GM15510 (cell line): ENCODE measurements around the gene ARHGAP25.

Experiments
- POLR2A ChIP-seq: IDR thresholded peaks from 3 replicates; pipeline ENCODE4 v1.6.1; 2011; ENCODE audit warnings: borderline replicate concordance; ENCODE audit not compliant: insufficient read length; ENCODE audit errors: extremely low read depth

ARHGAP25 gene

DNA sequence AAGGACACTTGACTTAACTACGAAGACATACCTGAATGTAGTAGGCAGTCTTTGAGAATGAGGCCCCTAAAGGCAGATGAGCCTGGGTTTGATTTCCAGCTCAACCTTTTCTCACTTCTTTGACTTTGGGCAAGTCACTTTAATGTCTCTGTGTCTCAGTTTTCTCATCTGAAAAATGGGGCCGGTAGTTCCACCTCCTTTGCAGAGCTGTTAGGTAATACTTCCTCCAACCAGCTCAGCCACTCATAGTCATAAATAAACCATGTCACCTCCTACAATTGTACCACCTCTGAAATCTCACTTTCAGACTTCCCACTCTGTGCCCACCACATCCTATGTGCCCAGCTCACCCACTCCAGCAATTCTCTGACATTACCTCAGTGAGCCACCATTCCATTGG, 10.4 kb downstream of the ARHGAP25 start:
- no peak for TF ChIP-seq POLR2A

DNA sequence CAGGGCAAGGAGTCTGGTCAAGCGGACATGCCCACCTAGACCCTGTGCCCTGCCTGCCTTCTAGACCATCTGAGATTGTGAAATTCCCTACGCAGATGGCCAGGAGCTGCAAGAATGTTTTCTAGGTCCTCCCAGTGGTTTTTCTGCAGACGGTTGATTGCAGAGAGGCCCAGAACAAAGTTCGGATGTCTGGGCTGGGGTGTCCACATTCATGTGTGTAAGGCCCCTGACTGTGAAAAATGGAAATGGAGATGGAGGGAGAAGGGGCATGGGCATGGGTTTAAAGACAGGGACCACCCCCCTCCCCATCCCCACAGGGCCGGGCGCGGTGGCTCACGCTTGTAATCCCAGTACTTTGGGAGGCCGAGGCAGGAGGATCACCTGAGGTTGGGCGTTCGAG, 11.8 kb downstream of the ARHGAP25 start:
- no peak for TF ChIP-seq POLR2A

DNA sequence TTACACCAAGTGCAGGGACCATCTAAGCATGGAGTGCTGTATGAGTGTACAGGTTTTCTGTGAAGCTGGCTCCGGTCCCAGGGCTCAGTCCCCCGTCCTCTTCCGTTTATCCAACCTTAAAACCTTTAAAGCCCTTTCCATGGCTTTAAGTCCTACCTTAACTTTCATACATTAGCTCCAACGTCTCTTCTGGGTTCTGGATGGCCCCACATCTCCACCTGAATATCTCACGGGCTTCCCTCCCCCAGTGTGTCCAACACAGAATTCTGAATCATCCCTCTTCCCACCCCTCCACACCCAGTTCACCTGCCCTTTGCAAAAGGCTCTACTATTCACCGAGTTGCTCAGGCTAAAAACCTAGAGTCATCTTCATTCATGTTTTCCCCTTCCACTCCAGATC, 12.8 kb downstream of the ARHGAP25 start:
- no peak for TF ChIP-seq POLR2A

DNA sequence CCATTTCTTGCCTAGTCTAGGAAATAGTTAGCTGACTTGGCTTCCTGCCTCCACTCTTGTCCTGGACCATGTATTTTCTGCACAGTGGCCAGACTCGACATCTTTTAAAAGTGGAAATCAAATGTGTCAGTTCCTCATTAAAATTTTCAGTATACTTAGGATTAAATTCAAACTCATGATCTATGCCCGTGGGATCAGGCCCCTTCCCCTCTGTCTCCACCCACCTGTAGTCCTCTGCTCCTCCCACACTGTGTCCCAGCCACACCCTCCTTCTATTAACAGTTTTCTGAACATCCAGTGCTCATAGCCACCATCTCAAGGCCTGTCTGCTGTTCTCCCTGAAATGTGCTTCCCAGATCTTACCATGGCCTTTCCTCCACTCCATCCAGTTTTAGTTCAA, 13.3 kb downstream of the ARHGAP25 start:
- no peak for TF ChIP-seq POLR2A

DNA sequence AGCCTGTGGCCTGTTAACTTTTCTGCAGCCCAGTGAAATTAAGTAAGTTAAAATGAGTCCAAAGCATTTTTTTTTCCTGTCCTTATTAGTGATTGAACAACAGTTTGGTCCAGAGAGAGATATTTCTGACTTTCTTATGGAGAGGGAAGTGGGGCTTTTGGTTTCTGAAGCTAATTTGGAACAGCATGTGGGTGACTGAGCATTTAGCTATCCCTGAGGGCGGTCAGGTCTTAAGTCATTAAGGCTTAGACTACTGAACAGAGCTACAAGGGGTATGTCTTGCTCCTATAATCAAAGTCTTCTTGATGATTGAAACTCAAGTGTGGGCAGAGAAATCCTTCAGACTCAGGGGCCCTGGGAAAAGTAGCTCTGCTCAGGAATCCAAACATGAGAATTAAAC, 14.0 kb downstream of the ARHGAP25 start:
- TF ChIP-seq POLR2A, result no peak

DNA sequence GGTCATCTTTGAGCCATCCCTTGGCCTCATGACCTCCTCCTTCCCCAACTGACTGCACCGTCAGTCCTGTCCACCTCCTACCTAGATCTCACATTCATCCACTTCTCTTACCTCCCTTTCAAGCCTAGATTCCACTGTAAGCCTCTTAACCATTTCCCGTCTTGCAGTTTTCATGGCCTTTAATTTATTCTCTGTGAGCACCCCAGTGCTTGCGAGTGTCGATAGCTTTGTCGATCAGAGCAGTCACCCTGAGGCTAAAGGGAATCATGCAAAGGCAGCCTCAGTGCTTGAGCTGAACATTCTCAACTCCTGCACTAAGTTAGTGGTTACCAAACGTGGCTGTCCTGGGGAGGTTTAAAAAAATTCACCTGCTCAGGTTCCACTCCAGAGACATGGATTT, 14.7 kb downstream of the ARHGAP25 start:
- TF ChIP-seq POLR2A, result no peak

DNA sequence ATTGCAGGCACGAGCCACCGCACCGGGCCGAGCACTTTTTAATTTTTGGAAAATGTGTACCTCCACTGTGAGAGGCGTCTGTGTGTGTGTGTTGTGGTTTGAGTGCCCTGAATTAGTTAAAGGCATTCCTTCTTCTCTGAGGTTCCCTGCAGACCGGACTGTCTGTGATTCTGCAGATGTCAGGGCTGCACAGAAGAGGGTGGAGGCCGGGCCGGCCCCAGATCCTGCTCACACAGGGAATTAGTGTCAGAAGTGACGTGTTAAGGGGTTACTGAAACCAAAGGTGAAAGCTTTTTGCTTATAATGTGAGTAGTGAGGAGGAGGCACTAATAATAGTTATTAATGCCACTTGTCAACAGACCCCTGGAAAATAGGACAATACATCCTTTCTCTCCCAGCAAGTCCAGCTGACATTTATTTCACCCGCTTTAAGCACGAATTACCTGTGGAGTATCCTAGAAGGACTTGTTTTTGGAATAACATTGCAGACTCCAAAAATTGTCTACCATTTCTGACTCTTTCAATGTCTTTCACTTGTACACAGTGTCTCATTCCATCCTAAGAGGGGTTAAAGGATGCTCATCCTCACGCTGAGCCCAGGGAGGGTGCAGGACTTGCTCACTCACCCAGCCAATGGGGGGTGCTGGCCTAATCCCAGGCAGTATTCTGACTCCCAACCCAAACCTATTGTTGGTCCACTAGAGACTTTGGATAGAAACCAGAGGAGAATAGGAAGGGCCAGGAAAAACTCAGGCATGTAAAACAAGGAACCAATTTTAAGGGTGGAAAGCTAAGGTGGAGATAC, 16.2 kb downstream of the ARHGAP25 start:
- TF ChIP-seq POLR2A, result no peak

DNA sequence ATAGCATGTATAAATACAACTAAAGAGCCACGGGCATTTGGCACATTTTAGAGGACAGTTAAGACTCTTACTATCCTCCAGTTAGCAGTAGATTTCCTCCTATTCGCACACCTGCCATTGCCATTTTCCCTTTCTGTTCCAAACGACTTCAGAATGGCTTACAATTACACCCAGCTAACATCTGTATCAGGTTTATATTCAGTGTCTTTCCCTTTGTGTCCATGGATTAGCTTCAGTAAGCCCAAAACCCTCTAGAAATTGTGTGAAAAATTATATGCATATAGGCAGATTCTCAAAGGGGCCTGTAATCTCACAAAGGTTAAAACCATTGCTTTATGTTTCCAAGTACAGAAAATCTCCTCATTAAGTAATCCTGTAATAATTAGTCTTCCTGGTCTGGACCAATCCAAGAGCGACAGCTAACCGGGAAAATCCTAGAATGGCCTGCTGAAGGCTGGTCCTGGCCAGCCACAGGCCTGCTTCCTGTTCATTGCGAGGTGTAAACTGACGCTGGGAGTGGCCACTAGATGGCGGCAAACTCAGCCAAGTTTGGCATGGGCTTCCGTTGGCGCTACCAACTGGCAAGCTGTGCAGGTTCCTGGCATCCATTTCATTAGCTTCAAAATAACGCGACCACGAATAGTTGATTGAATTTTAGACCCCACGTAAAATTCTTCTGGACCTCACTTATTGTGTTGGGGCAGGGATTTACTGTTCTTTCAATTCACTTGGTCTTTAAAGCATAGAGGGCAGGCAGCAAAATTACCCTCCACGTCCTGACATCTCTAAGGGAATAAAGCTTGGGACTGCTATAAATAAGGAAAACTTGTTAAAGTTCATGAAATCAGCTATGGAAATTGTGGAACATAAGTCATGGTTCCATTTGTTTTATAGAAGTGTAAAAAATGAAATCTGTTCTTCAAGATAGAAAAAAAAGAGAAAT, 17.1 kb downstream of the ARHGAP25 start:
- no peak for TF ChIP-seq POLR2A

DNA sequence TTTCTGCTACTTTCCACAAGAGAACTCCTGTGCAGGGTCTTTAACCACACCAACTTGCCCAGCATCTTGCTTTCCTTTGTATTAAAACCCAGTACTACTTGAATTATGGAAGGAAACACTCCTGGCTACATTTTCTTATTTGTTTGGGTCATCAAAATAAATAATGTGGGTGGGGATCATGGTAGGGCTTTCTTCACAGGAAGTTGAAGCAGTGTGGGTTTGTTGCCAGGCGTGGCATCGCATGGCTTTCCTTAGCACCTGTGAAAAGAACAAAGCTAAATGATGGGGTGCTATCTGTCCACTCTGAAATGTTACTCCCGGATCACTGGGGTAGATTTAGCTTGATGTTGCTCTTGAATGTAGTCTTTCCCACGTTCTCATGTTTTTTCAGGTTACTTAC, 18.7 kb downstream of the ARHGAP25 start:
- TF ChIP-seq POLR2A, result no peak

DNA sequence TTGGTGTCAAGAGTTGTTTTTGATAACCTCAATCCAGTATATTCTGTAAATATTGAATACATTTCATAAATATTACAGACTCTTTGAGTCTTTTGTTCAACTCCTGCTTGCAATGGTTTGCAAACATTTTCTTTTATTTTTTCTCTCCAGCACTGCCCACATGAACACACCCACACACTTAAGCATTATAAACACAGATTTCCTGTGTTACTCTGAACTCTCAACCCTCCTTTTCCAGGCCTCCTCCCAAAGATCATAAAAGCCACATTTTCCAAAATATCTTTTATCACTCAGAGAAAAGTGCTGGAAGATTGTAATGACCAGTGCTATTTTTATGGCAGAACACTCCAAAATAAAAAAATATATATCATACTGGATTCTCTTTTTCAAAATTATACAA, 20.5 kb downstream of the ARHGAP25 start:
- TF ChIP-seq POLR2A, result no peak

DNA sequence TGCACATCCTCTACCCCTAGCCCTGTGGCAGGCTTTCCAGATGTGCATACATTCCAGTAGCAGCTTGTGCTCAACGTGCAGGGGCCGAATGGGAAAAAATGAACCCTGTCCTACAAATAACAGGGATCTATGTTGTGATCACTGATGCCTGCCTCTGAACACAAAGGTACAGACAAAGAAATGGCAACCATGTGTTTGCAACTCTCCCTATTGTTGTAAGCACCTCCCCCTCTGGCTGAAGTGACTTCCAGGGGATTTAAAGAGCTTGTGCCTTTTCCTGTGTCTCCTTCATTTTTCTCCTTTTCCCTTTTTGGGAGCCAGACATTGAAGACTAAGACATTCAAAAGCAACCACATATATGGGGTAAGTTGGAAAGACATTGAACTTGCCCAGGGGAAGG, 21.6 kb downstream of the ARHGAP25 start:
- no peak for TF ChIP-seq POLR2A

DNA sequence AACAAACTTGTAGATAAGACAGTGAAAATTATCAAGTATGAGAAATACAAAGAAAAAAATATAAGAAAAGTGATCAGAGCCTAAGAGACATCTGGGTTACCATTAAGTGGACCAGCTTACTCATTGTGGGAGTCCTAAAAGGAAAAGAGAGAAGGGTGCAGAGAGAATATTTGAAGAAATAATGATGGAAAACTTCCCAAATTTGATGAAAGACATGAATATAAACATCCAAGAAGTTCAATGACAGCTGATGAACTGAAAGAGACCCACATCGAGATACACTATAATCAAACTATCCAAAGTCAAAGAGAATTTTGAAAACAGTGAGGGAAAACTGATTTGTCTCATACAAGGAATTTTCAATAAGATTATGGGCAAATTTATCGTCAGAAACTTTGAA, 22.5 kb downstream of the ARHGAP25 start:
- no peak for TF ChIP-seq POLR2A

DNA sequence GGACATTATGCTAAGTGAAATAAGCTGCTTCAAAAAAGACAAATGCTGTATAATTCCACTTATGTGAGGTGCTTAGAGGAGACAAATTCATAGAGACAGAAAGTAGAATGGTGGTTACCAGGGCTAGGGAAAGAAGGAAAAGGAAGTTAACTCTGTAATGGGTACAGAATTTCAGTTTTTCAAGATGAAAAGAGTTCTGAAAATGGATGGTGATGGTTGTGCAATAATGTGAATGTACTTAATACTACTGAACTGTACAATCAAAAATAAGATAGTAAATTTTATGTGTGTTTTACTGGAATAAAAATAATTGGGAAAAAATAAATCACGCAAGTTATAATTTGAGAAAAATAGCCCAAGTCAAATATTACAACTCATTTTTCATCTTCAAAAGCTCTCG, 27.5 kb downstream of the ARHGAP25 start:
- TF ChIP-seq POLR2A, result no peak

DNA sequence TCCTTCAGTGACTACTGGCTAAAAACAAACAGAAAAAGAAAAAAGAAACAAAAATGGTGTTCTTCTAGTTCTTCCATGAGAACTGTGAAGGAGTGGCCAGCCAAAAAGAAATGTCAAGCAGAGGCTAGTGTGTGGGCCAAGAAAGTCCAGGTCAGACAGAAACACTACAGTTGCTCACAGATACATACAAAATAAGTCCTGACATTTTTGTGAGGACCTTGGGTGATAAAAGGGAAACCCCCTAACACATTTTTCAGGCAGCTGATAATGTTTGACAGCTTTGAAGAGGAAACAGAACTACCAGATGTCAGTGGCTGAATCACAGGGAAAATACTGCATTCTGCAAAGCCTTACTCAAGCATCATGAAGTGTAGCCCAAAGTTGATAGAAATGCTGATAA, 28.1 kb downstream of the ARHGAP25 start:
- no peak for TF ChIP-seq POLR2A

DNA sequence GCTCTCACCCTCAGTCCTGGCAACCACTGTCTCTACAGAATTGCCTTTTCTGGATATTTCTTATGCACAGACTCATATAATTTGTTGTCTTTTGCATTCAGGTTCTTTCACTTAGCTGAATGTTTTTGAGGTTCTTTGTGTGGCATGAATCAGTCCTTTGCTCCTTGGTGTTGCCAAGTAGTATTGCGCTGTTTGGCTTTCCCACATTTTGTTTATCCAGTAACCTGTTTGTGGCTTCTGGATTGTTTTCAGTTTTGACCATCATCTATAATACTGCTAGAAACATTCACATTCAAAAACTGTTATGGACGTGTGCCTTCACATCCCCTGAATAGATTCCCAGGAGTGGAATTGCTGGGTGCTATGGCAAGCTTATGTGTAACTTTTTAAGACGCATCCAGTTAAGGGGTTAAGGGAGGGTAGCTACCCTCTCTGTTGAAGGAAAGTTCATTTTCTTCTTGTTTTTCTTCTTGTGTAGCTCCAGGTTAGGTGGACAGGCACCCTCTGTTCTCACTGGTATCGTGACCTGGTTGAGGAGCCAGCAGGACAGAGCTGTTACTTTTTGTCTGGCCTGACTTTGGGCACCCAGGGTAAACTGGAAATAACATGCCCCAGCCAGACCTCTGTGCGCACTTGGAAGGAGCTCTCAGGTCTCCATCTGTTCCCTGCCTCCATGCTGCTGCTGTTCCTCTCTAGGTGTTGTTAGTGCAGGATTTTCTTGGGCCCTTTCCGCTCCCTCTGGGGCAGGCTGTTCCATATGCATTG, 29.6 kb downstream of the ARHGAP25 start:
- TF ChIP-seq POLR2A, result no peak
